A549 (cell line): ENCODE data around the gene MAGEF1.

ENCODE experiments used
- BHLHE40 ChIP-seq: IDR thresholded peaks from 2 replicates; pipeline ENCODE4 v1.6.1; 2012; ENCODE audit warnings: low read depth, low read length, inconsistent platforms
- EP300 ChIP-seq, 2 experiments: fragments of >200 bp; sonication (Bioruptor Twin); formaldehyde crosslinking; IDR thresholded peaks; 2 replicates in 1 of 2; 3 replicates in 1 of 2; pipeline ENCODE4 v1.6.1; 2016 to 2017
- FOSL2 ChIP-seq, 2 experiments: fragments of 450-650 bp in 1 of 2; fragments of >200 bp in 1 of 2; sonication (Bioruptor Twin) in 1 of 2; formaldehyde crosslinking; IDR thresholded peaks; 2 replicates each; pipeline versions ENCODE4 v1.5.0 to v1.6.1; 2016 to 2020; ENCODE audit warnings: mild to moderate bottlenecking in 1 of 2, moderate library complexity in 1 of 2
- MAZ ChIP-seq: fragments of 150-350 bp; IDR thresholded peaks from 2 replicates; pipeline ENCODE4 v1.6.1; 2014; ENCODE audit warnings: antibody characterized with exemption, low read depth, low read length, borderline replicate concordance
- NFE2L2 ChIP-seq: fragments of 150-350 bp; conservative IDR thresholded peaks from 2 replicates; pipeline ENCODE4 v1.6.1; 2014; ENCODE audit warnings: low read length
- POLR2A ChIP-seq: IDR thresholded peaks from 2 replicates; pipeline ENCODE4 v1.6.1; 2012; ENCODE audit warnings: mild to moderate bottlenecking, low read length
- RFX5 ChIP-seq: fragments of 450-650 bp; IDR thresholded peaks from 2 replicates; pipeline ENCODE4 v1.7.1; 2014; ENCODE audit warnings: antibody characterized with exemption, mild to moderate bottlenecking, moderate library complexity
- RNF2 ChIP-seq: fragments of 200-600 bp; sonication (generic); IDR thresholded peaks from 2 replicates; pipeline ENCODE4 v1.6.1; 2016; ENCODE audit warnings: low read depth, mild to moderate bottlenecking, antibody characterized with exemption, moderate library complexity, borderline replicate concordance
- SMC3 ChIP-seq: fragments of >200 bp; sonication (Bioruptor Twin); formaldehyde crosslinking; IDR thresholded peaks from 3 replicates; pipeline ENCODE4 v1.6.1; 2018; ENCODE audit warnings: inconsistent platforms
- TF ChIP-seq, protein P1 (sequence below): fragments of >200 bp; sonication (Bioruptor Twin); formaldehyde crosslinking; IDR thresholded peaks from 3 replicates; pipeline ENCODE4 v1.5.1; 2016
- TF ChIP-seq, protein P2 (sequence below): fragments of 250-450 bp; sonication (Bioruptor Pico); IDR thresholded peaks from 2 replicates; pipeline ENCODE4 v1.5.0; 2021; ENCODE audit warnings: mild to moderate bottlenecking, moderate library complexity, borderline replicate concordance
- TF ChIP-seq, protein P3 (sequence below): fragments of >200 bp; sonication (Bioruptor Twin); formaldehyde crosslinking; IDR thresholded peaks from 2 replicates; pipeline ENCODE4 v1.6.1; 2016
- TF ChIP-seq, protein P4 (sequence below): IDR thresholded peaks from 2 replicates; pipeline ENCODE4 v1.6.1; 2012

GRCh38 chr3:184745526-184745925 lies 33.7 kb upstream of the MAGEF1 start:
- TF ChIP-seq EP300 (IDR thresholded peaks at IDR 0.05): no peak
- TF ChIP-seq, protein P1, sequence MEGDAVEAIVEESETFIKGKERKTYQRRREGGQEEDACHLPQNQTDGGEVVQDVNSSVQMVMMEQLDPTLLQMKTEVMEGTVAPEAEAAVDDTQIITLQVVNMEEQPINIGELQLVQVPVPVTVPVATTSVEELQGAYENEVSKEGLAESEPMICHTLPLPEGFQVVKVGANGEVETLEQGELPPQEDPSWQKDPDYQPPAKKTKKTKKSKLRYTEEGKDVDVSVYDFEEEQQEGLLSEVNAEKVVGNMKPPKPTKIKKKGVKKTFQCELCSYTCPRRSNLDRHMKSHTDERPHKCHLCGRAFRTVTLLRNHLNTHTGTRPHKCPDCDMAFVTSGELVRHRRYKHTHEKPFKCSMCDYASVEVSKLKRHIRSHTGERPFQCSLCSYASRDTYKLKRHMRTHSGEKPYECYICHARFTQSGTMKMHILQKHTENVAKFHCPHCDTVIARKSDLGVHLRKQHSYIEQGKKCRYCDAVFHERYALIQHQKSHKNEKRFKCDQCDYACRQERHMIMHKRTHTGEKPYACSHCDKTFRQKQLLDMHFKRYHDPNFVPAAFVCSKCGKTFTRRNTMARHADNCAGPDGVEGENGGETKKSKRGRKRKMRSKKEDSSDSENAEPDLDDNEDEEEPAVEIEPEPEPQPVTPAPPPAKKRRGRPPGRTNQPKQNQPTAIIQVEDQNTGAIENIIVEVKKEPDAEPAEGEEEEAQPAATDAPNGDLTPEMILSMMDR: no peak
- TF ChIP-seq FOSL2 (IDR thresholded peaks at IDR 0.05): no peak
- no peak for TF ChIP-seq FOSL2 (CRISPR knock-in tag; IDR thresholded peaks at IDR 0.05)
- TF ChIP-seq, protein P2, sequence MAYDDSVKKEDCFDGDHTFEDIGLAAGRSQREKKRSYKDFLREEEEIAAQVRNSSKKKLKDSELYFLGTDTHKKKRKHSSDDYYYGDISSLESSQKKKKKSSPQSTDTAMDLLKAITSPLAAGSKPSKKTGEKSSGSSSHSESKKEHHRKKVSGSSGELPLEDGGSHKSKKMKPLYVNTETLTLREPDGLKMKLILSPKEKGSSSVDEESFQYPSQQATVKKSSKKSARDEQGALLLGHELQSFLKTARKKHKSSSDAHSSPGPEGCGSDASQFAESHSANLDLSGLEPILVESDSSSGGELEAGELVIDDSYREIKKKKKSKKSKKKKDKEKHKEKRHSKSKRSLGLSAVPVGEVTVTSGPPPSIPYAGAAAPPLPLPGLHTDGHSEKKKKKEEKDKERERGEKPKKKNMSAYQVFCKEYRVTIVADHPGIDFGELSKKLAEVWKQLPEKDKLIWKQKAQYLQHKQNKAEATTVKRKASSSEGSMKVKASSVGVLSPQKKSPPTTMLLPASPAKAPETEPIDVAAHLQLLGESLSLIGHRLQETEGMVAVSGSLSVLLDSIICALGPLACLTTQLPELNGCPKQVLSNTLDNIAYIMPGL (CRISPR knock-in tag): no peak
- TF ChIP-seq RNF2: no peak
- TF ChIP-seq POLR2A: no peak
- TF ChIP-seq NFE2L2: no peak
- no peak for TF ChIP-seq MAZ
- TF ChIP-seq BHLHE40: no peak
- TF ChIP-seq, protein P3, sequence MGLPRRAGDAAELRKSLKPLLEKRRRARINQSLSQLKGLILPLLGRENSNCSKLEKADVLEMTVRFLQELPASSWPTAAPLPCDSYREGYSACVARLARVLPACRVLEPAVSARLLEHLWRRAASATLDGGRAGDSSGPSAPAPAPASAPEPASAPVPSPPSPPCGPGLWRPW: no peak
- no peak for TF ChIP-seq RFX5
- TF ChIP-seq, protein P4, sequence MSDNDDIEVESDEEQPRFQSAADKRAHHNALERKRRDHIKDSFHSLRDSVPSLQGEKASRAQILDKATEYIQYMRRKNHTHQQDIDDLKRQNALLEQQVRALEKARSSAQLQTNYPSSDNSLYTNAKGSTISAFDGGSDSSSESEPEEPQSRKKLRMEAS: no peak
- no peak for TF ChIP-seq SMC3
